PC-3 (cell line): Measurements from ENCODE around the gene TLR6.

Experiments
- EZH2 ChIP-seq: fragments of 300-600 bp; sonication (generic); IDR thresholded peaks from one replicate; pipeline ENCODE4 v1.6.1; 2017; ENCODE audit warnings: antibody characterized with exemption, mild to moderate bottlenecking, low read length; ENCODE audit not compliant: unreplicated experiment
- EZH2phosphoT487 ChIP-seq: fragments of 300-600 bp; sonication (generic); IDR thresholded peaks from 2 replicates; pipeline ENCODE4 v1.6.1; 2018; ENCODE audit warnings: mild to moderate bottlenecking, antibody characterized with exemption, low read length, borderline replicate concordance
- TF ChIP-seq, protein P1 (sequence below): fragments of 300-600 bp; sonication (generic); conservative IDR thresholded peaks from 2 replicates; pipeline ENCODE4 v1.5.1; 2017; ENCODE audit warnings: antibody characterized with exemption, low read depth, mild to moderate bottlenecking, low read length

GRCh38 chr4:38837849-38838248 is 18.8 kb downstream of the TLR6 start:
- TF ChIP-seq, protein P1, sequence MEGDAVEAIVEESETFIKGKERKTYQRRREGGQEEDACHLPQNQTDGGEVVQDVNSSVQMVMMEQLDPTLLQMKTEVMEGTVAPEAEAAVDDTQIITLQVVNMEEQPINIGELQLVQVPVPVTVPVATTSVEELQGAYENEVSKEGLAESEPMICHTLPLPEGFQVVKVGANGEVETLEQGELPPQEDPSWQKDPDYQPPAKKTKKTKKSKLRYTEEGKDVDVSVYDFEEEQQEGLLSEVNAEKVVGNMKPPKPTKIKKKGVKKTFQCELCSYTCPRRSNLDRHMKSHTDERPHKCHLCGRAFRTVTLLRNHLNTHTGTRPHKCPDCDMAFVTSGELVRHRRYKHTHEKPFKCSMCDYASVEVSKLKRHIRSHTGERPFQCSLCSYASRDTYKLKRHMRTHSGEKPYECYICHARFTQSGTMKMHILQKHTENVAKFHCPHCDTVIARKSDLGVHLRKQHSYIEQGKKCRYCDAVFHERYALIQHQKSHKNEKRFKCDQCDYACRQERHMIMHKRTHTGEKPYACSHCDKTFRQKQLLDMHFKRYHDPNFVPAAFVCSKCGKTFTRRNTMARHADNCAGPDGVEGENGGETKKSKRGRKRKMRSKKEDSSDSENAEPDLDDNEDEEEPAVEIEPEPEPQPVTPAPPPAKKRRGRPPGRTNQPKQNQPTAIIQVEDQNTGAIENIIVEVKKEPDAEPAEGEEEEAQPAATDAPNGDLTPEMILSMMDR, result no peak
- TF ChIP-seq EZH2, result no peak
- no peak for TF ChIP-seq EZH2phosphoT487
